K562 (cell line): ENCODE data around the gene ARHGAP8. TPM values are rescaled to one million over a fixed set of nuclear protein-coding genes. Genes with fewer than 3 reads are reported as not detected.

Experiments used
- ATAC-seq: fragments of 200-7000 bp; cut with Tn5 transposase; 3 replicates; pipeline ENCODE4 v1.9.1; 2020; ENCODE audit warnings: moderate library complexity
- Bru-seq: library from RNA; stranded (reverse); fragments of 400-500 nt; gene quantifications from one replicate; lab custom pipeline; 2021; lab: Mats Ljungman, UMichigan
- BruChase-seq, 2 experiments: library from RNA; stranded (reverse); fragments of 400-500 nt; gene quantifications; one replicate each; lab custom pipeline; 2021; lab: Mats Ljungman, UMichigan
- BruUV-seq: library from RNA; stranded (reverse); fragments of 400-500 nt; replicated peaks from 2 replicates; lab custom pipeline; 2021; lab: Mats Ljungman, UMichigan
- CTCF ChIA-PET: fragments of 300-600 bp; formaldehyde crosslinking; extraction: SDS; loops from one replicate; lab custom pipeline; 2021; ENCODE audit warnings: low intra/inter-chr PET ratio; lab: Yijun Ruan, JAX
- POLR2A ChIA-PET: fragments of 300-600, 350-650 bp; sonication (Branson Sonifier 250); formaldehyde crosslinking; extraction: SDS; loops from one replicate; lab custom pipeline; 2021; ENCODE audit warnings: antibody characterized with exemption, inconsistent platforms; lab: Yijun Ruan, JAX
- DNase-seq, 4 experiments: peaks; one replicate each; pipeline versions ENCODE4 v3.0.0 to v3.0.0-alpha.2; 2011 to 2018; ENCODE audit warnings: low spot score in 3 of 4, mixed read lengths in 3 of 4; ENCODE audit errors: extremely low read depth in 1 of 4
- FAIRE-seq: peaks from 2 replicates; lab custom pipeline; 2011; peaks lifted over from hg19 to GRCh38; lab: Jason Lieb, UNC
- H2AFZ ChIP-seq: 2 replicates; pipeline ENCODE4 v1.6.0; 2011; ENCODE audit warnings: low read depth, low read length, control low read depth, inconsistent platforms
- H3K27ac ChIP-seq: fragments of 200-600 bp; 3 replicates; pipeline ENCODE4 v1.8.0; 2011; ENCODE audit warnings: low read depth, mild to moderate bottlenecking, control low read depth, inconsistent platforms, low read length, moderate library complexity, mixed read lengths; ENCODE audit errors: extremely low read depth
- H3K27me3 ChIP-seq, 2 experiments: fragments of 300-600 bp in 1 of 2; 2 replicates in 1 of 2; 3 replicates in 1 of 2; pipeline versions ENCODE4 v1.6.0 to v1.8.0; 2011; ENCODE audit warnings: inconsistent platforms in 2 of 2, low read length in 2 of 2, mild to moderate bottlenecking in 1 of 2, mixed read lengths in 1 of 2, moderate library complexity in 1 of 2; ENCODE audit not compliant: control insufficient read depth in 2 of 2, insufficient read depth in 2 of 2
- H3K36me3 ChIP-seq: fragments of 300-600 bp; 3 replicates; pipeline ENCODE4 v1.8.0; 2011; ENCODE audit warnings: mild to moderate bottlenecking, low read length, inconsistent platforms; ENCODE audit not compliant: control insufficient read depth, insufficient read depth
- H3K4me1 ChIP-seq, 2 experiments: fragments of 200-600 bp in 1 of 2; replicated peaks in 1 of 2; 2 replicates in 1 of 2; 3 replicates in 1 of 2; pipeline versions ENCODE4 v1.5.1 to v1.8.0; 2011; ENCODE audit warnings: inconsistent platforms in 2 of 2, low read length in 2 of 2, mild to moderate bottlenecking in 1 of 2, mixed read lengths in 1 of 2, moderate library complexity in 1 of 2; ENCODE audit not compliant: control insufficient read depth in 2 of 2, insufficient read depth in 2 of 2
- H3K4me2 ChIP-seq: 2 replicates; pipeline ENCODE4 v1.6.1; 2011; ENCODE audit warnings: low read length, control low read depth, inconsistent platforms, mixed read lengths; ENCODE audit not compliant: insufficient read depth
- H3K4me3 ChIP-seq: fragments of 200-600 bp; sonication (generic), shearing (Covaris generic); 2 replicates; pipeline ENCODE4 v1.5.1; 2016; ENCODE audit warnings: control low read depth, inconsistent platforms
- H3K79me2 ChIP-seq: fragments of 200-600 bp; 3 replicates; pipeline ENCODE4 v1.8.0; 2011; ENCODE audit warnings: low read length, inconsistent platforms; ENCODE audit not compliant: control insufficient read depth, insufficient read depth
- H3K9ac ChIP-seq, 2 experiments: 2 replicates each; pipeline versions ENCODE4 v1.6.0 to v1.6.1; 2011; ENCODE audit warnings: low read depth in 2 of 2, low read length in 2 of 2, control low read depth in 1 of 2, inconsistent platforms in 1 of 2, mild to moderate bottlenecking in 1 of 2, mixed read lengths in 1 of 2; ENCODE audit not compliant: insufficient read depth in 1 of 2
- H3K9me1 ChIP-seq: one replicate; pipeline ENCODE4 v1.6.0; 2011; ENCODE audit warnings: inconsistent platforms, mild to moderate bottlenecking, low read length, moderate library complexity; ENCODE audit not compliant: control insufficient read depth, insufficient read depth
- H3K9me3 ChIP-seq: replicated peaks from 2 replicates; pipeline ENCODE4 v1.5.1; 2011; ENCODE audit warnings: low read depth, low read length, inconsistent platforms; ENCODE audit not compliant: control insufficient read depth, insufficient read depth
- H4K20me1 ChIP-seq: replicated peaks from 2 replicates; pipeline ENCODE4 v1.6.1; 2011; ENCODE audit warnings: low read length, inconsistent platforms, mixed read lengths; ENCODE audit not compliant: control insufficient read depth, insufficient read depth
- EGR1 ChIP-seq: fragments of 450-650 bp; conservative IDR thresholded peaks from 2 replicates; pipeline ENCODE4 v1.6.1; 2017; ENCODE audit warnings: mild to moderate bottlenecking
- GABPA ChIP-seq: fragments of 200-800 bp; sonication (Bioruptor generic); conservative IDR thresholded peaks from 2 replicates; pipeline ENCODE4 v1.6.1; 2016; ENCODE audit warnings: low read depth, missing genetic modification characterization, missing compliant biosample characterization
- HNRNPLL ChIP-seq: fragments of 200-400 bp; formaldehyde crosslinking; IDR thresholded peaks from 2 replicates; pipeline ENCODE4 v1.6.1; 2017; ENCODE audit warnings: low read length, low read depth, mild to moderate bottlenecking; ENCODE audit not compliant: poor library complexity, severe bottlenecking
- ZNF224 ChIP-seq: sonication (generic); formaldehyde crosslinking; IDR thresholded peaks from 2 replicates; pipeline ENCODE4 v1.8.0; 2022; ENCODE audit warnings: mild to moderate bottlenecking, missing genetic modification reagents
- WGBS: fragments of 100-300 bp; shearing (Covaris generic); methylation state at CpG from one replicate; pipeline ENCODE4 v1.1.6; 2016; ENCODE audit warnings: low coverage, mixed read lengths; ENCODE audit not compliant: insufficient coverage; ENCODE audit errors: missing lambda C conversion rate; 5-methylcytosine and 5-hydroxymethylcytosine counted together
- in situ Hi-C: fragments of 300-500 bp; cut with MboI; formaldehyde crosslinking; loops from 4 replicates; pipeline ENCODE4 v1.15.0; 2018; ENCODE audit warnings: inconsistent platforms, mixed read lengths
- intact Hi-C: fragments of 100-400 bp; cut with micrococcal nuclease; formaldehyde crosslinking; loops from 2 replicates; pipeline ENCODE4 v1.14.2; 2022
- long read RNA-seq, 3 experiments: library from polyadenylated mRNA in 2 of 3; library from RNA in 1 of 3; unstranded in 2 of 3; stranded (forward) in 1 of 3; transcript quantifications; one replicate each; pipeline ENCODE4 v2.0.0, GENCODE V29; 2019 to 2022
- polyA minus RNA-seq, 3 experiments: library from RNA; depleted of rRNA, polyadenylated mRNA; stranded (reverse); fragments of >200 nt; gene quantifications; 2 replicates each; pipeline ENCODE4 v1.2.3, GENCODE V29; 2011
- polyA plus RNA-seq, 8 experiments: library from polyadenylated mRNA; depleted of rRNA in 4 of 8; stranded (reverse) in 5 of 8; unstranded in 3 of 8; fragments of >200 nt; fragmentation: Nextera tagmentation in 2 of 8; fragmentation: Illumina TruSeq in 1 of 8; extraction: Ambion mirVana in 2 of 8; extraction: Trizol in 1 of 8; gene quantifications; 2 replicates each; pipeline versions ENCODE4 v1.2.1 to v1.2.3, GENCODE V29; 2011 to 2014; ENCODE audit warnings: inconsistent platforms in 1 of 8, missing spikeins in 1 of 8
- total RNA-seq, 7 experiments: library from RNA; depleted of rRNA in 6 of 7; stranded (reverse); fragments of >200 nt in 6 of 7; fragmentation: Illumina TruSeq in 2 of 7; extraction: Trizol in 2 of 7; gene quantifications; 2 replicates each; pipeline versions ENCODE4 v1.2.1 to v1.2.3, GENCODE V29; 2011 to 2021; ENCODE audit warnings: low replicate concordance in 1 of 7
- TF ChIP-seq, protein P1 (sequence below): fragments of 450-650 bp; IDR thresholded peaks from 2 replicates; pipeline ENCODE4 v1.6.1; 2018; ENCODE audit not compliant: partially characterized antibody
- TF ChIP-seq, protein P2 (sequence below): fragments of 200-800 bp; sonication (Bioruptor generic); IDR thresholded peaks from 2 replicates; pipeline ENCODE4 v1.6.1; 2017; ENCODE audit warnings: missing genetic modification characterization, missing compliant biosample characterization
- TF ChIP-seq, protein P3 (sequence below), 2 experiments: IDR thresholded peaks; 2 replicates each; pipeline ENCODE4 v1.6.1; 2011; ENCODE audit warnings: borderline replicate concordance in 1 of 2, control low read depth in 1 of 2, low read depth in 1 of 2, low read length in 1 of 2, mild to moderate bottlenecking in 1 of 2, mixed read lengths in 1 of 2, moderate library complexity in 1 of 2; ENCODE audit not compliant: insufficient read depth in 1 of 2, insufficient read length in 1 of 2, poor library complexity in 1 of 2, severe bottlenecking in 1 of 2; ENCODE audit errors: extremely low read depth in 1 of 2

Gene ARHGAP8
- 8.0 and 13.9 TPM in 2 replicates for total RNA-seq (2011; cell fraction: chromatin; rRNA removed; ENCODE audit: low replicate concordance)
- 5.8 and 7.1 TPM in 2 replicates for total RNA-seq (2011; cell fraction: nucleolus; rRNA removed)
- total RNA-seq (2011; cell fraction: nucleoplasm; rRNA removed), result 7.0 and 9.0 TPM in 2 replicates
- 0.36 and 0.78 TPM in 2 replicates for total RNA-seq (2014; rRNA removed)
- total RNA-seq (2014; rRNA removed; fragmentation: Illumina TruSeq; extraction: Trizol), result 0.26 and 0.62 TPM in 2 replicates
- 0.30 and 0.43 TPM in 2 replicates for total RNA-seq (2015; rRNA removed; fragmentation: Illumina TruSeq; extraction: Trizol)
- total RNA-seq (2021), result 1.5 and 2.2 TPM in 2 replicates
- polyA plus RNA-seq (2011; rRNA removed), result 0.77 and 1.5 TPM in 2 replicates
- 1.2 and 1.3 TPM in 2 replicates for polyA plus RNA-seq (2011; cell fraction: cytosol; rRNA removed)
- polyA plus RNA-seq (2011; cell fraction: nucleus; rRNA removed), result 2.4 and 3.8 TPM in 2 replicates
- 0.48 and 1.4 TPM in 2 replicates for polyA plus RNA-seq (2012)
- polyA plus RNA-seq (2014; fragmentation: Illumina TruSeq; extraction: Trizol), result 0.74 and 0.75 TPM in 2 replicates
- polyA plus RNA-seq (2014; fragmentation: Nextera tagmentation; extraction: Ambion mirVana), result under 1 TPM; 0.15 to 0.18 TPM
- 1.1 and 1.5 TPM in 2 replicates for polyA plus RNA-seq (2014; rRNA removed)
- 0.18 and 0.42 TPM in 2 replicates for polyA minus RNA-seq (2011; rRNA and poly(A)+ RNA removed)
- polyA minus RNA-seq (2011; cell fraction: cytosol; rRNA and poly(A)+ RNA removed), result not detected in 2 replicates
- 0.54 and 1.4 TPM in 2 replicates for polyA minus RNA-seq (2011; cell fraction: nucleus; rRNA and poly(A)+ RNA removed)
- percentile 43 among the genes with signal in this experiment for Bru-seq, nascent RNA
- percentile 36 among the genes with signal in this experiment for BruChase-seq, experiment 1, labeled RNA remaining after a 2-hour chase
- percentile 29 among the genes with signal in this experiment for BruChase-seq, experiment 2, labeled RNA remaining after a 6-hour chase
- long read RNA-seq, experiment 1, partial matches to known transcripts, result 1 of 5 reads
- long read RNA-seq, experiment 1, other reads (novel, unspliced or antisense), result 3 of 5 reads
- long read RNA-seq, experiment 2, partial matches to known transcripts, result 1 of 2 reads
- long read RNA-seq, experiment 2, other reads (novel, unspliced or antisense), result 1 of 2 reads
- long read RNA-seq, experiment 3, partial matches to known transcripts, result 0 of 2 reads
- long read RNA-seq, experiment 3, other reads (novel, unspliced or antisense), result 0 of 2 reads

DNA sequence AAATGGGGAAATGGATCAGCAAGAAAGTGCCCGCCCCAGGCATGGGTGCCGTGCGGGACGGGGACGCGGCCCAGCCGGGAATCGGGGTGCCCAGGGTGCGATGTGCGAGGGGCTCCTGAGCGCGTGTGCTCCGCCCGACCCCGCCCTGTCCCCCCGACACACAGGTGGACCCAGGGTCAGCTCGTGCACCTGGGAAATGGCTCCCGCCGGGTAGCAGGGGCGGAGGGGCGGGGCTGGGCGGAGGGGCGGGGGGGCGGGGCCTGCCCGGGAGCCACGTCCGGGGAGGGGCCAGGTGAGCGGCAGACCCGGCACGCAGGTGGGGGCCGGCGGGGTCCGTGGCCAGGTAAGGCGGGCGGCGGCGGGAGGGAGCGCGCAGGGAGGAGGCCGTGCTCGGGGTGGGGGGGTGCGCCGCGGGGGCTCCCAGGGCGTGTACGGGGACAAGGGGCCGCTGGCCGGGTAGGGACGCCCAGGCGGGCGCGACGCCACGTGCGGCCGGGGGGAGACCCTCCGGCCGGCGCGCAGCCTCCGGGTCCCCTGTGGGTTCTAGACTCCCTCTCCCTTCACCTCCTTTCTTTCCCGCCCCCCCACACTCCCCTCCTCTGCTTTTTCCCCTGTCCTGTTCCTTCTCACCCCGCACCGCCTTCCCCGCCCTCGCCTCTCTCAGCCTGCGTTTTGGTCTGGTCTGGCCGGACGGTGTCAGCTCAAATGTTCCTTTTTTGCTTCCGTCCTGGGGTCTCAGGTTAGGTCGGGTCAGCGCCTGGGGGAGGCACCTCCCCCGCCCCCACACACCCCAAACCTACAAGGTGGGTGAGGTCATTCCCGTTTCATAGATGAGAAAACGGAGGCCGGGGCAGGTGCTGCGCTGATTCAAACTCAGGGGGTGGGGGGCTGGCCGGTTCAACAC is at the start of gene ARHGAP8:
ARHGAP8 (plus strand) TSS at position 291 of the 904 bp plus-strand sequence. CDS start 33,953 bp downstream, outside the sequence.
- peak within 1 kb of the TSS; percentile 37; the same call in 1 of the 2 replicates for H3K4me2 ChIP-seq
- in situ Hi-C loops, result no loop called here
- CTCF ChIA-PET, result no interaction called here
- H4K20me1 ChIP-seq, result no peaks in the 10 kb centered on the region
- DNase-seq (peak in 3 of 4 experiments; percentile 60 to 80 (median 79)), ATAC-seq (peak; percentile 76), FAIRE-seq (no peak)
- no TSS peak for BruUV-seq
- peak within 1 kb of the TSS; percentile 24 for H3K4me3 ChIP-seq
- H3K79me2 ChIP-seq, result no peaks in the 10 kb centered on the region
- peak within 1 kb of the TSS; percentile 59; the same call in 1 of the 2 replicates for H2AFZ ChIP-seq
- no peak within 1 kb of the TSS for H3K27ac ChIP-seq
- peaks cover 7 to 25% of the 10 kb centered on the region in 2 experiments; a peak in 2 of 5 replicates for H3K27me3 ChIP-seq
- 23% methylated on average over 15 of the region's 78 CpGs for WGBS
- H3K9ac ChIP-seq, result peak within 1 kb of the TSS in 1 of 2 experiments; percentile 78; a peak in 2 of 4 replicates
- intact Hi-C loops, result no loop called here
- POLR2A ChIA-PET, result no interaction called here
- peaks cover 0 to 16% of the 10 kb centered on the region in 2 experiments; a peak in 2 of 5 replicates for H3K4me1 ChIP-seq
- no peaks in the 10 kb centered on the region for H3K36me3 ChIP-seq
- no peaks in the 10 kb centered on the region for H3K9me1 ChIP-seq
- no peaks in the 10 kb centered on the region for H3K9me3 ChIP-seq
- TF ChIP-seq GABPA (no peak), ZNF224 (CRISPR knock-in tag) (no peak), HNRNPLL (no peak), EGR1 (peak; percentile 22; the same call in 1 of the 2 replicates)
- TF ChIP-seq, protein P1, sequence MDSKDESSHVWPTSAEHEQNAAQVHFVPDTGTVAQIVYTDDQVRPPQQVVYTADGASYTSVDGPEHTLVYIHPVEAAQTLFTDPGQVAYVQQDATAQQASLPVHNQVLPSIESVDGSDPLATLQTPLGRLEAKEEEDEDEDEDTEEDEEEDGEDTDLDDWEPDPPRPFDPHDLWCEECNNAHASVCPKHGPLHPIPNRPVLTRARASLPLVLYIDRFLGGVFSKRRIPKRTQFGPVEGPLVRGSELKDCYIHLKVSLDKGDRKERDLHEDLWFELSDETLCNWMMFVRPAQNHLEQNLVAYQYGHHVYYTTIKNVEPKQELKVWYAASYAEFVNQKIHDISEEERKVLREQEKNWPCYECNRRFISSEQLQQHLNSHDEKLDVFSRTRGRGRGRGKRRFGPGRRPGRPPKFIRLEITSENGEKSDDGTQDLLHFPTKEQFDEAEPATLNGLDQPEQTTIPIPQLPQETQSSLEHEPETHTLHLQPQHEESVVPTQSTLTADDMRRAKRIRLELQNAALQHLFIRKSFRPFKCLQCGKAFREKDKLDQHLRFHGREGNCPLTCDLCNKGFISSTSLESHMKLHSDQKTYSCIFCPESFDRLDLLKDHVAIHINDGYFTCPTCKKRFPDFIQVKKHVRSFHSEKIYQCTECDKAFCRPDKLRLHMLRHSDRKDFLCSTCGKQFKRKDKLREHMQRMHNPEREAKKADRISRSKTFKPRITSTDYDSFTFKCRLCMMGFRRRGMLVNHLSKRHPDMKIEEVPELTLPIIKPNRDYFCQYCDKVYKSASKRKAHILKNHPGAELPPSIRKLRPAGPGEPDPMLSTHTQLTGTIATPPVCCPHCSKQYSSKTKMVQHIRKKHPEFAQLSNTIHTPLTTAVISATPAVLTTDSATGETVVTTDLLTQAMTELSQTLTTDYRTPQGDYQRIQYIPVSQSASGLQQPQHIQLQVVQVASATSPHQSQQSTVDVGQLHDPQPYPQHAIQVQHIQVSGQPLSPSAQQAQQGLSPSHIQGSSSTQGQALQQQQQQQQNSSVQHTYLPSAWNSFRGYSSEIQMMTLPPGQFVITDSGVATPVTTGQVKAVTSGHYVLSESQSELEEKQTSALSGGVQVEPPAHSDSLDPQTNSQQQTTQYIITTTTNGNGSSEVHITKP, result peak; percentile 55
- TF ChIP-seq, protein P2, sequence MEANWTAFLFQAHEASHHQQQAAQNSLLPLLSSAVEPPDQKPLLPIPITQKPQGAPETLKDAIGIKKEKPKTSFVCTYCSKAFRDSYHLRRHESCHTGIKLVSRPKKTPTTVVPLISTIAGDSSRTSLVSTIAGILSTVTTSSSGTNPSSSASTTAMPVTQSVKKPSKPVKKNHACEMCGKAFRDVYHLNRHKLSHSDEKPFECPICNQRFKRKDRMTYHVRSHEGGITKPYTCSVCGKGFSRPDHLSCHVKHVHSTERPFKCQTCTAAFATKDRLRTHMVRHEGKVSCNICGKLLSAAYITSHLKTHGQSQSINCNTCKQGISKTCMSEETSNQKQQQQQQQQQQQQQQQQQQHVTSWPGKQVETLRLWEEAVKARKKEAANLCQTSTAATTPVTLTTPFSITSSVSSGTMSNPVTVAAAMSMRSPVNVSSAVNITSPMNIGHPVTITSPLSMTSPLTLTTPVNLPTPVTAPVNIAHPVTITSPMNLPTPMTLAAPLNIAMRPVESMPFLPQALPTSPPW (CRISPR knock-in tag), result peak; percentile 31; the same call in 1 of the 2 replicates
- TF ChIP-seq, protein P3, sequence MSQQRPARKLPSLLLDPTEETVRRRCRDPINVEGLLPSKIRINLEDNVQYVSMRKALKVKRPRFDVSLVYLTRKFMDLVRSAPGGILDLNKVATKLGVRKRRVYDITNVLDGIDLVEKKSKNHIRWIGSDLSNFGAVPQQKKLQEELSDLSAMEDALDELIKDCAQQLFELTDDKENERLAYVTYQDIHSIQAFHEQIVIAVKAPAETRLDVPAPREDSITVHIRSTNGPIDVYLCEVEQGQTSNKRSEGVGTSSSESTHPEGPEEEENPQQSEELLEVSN (IDR thresholded peaks at IDR 0.05; ENCODE audit: borderline replicate concordance in 1 of 2, extremely low read depth in 1 of 2, insufficient read depth in 1 of 2, insufficient read length in 1 of 2, low read depth in 1 of 2, low read length in 1 of 2, poor library complexity in 1 of 2, severe bottlenecking in 1 of 2), result peak in 1 of 2 experiments; percentile 53
